ENCODE data around the gene RAB10. TPM values are rescaled to one million over a fixed set of nuclear protein-coding genes. Genes with fewer than 3 reads are reported as not detected.
A peak's percentile ranks its signal among the peaks of the same experiment; 100 is the strongest.
"Not testable (repeated sequence)": the region's sequence is repeated elsewhere in the genome, so short reads cannot be mapped to it uniquely, and the experiment has no call there.

The RAB10 gene
- total RNA-seq, 2 donors from 2014 or later: 118 to 139 TPM

GRCh38 chr2:26020231-26020640 is 13.6 kb upstream of the RAB10 start:
- Histone ChIP-seq H3K4me3 (no peak overlapping the region), H3K27ac (no peak overlapping the region), H3K36me3 (no peaks in the 10 kb centered on the region), H3K9me3 (no peaks in the 10 kb centered on the region), H3K4me1 (replicated peaks) (no peaks in the 10 kb centered on the region), H3K27me3 (replicated peaks; ENCODE audit: insufficient read depth) (no peaks in the 10 kb centered on the region)
- no peak for DNase-seq (ENCODE audit: low spot score)
- WGBS: 78% methylated on average over 4 of the region's 4 CpGs
- intact Hi-C loops (cut with DNase I): no loop called here
- no peak for TF ChIP-seq CTCF (IDR thresholded peaks at IDR 0.05)
- no peak for TF ChIP-seq POLR2A (IDR thresholded peaks at IDR 0.05)
- TF ChIP-seq POLR2AphosphoS5 (IDR thresholded peaks at IDR 0.05): no peak

DNA sequence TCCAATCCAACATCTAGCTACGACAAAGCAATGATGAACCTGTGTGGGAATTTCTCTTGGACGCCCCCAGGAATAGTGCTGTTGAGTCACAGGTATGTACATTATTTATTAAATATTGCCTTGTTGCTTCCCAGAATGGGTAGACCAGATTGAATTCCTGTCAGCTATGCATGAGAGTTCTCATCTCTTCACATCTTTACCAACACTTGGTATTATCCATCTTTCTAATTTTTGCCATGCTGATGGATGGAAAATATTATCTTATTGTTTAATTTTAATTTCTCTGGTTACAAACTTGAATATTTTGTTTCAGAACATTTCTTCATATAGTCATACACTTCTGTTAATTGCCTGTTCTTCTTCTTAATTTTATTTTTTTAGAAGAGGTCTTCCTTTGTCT is 9.6 kb upstream of the RAB10 start:
- TF ChIP-seq POLR2AphosphoS5 (IDR thresholded peaks at IDR 0.05) (no peak), POLR2A (IDR thresholded peaks at IDR 0.05) (no peak), CTCF (IDR thresholded peaks at IDR 0.05) (no peak)
- 95% methylated on average over 2 of the region's 2 CpGs for WGBS
- Histone ChIP-seq H3K27me3 (replicated peaks; ENCODE audit: insufficient read depth) (no peaks in the 10 kb centered on the region), H3K9me3 (no peaks in the 10 kb centered on the region), H3K36me3 (no peaks in the 10 kb centered on the region), H3K27ac (no peak overlapping the region), H3K4me3 (no peak overlapping the region), H3K4me1 (replicated peaks) (no peaks in the 10 kb centered on the region)
- DNase-seq (ENCODE audit: low spot score): no peak
- intact Hi-C loops (cut with DNase I): no loop called here

DNA sequence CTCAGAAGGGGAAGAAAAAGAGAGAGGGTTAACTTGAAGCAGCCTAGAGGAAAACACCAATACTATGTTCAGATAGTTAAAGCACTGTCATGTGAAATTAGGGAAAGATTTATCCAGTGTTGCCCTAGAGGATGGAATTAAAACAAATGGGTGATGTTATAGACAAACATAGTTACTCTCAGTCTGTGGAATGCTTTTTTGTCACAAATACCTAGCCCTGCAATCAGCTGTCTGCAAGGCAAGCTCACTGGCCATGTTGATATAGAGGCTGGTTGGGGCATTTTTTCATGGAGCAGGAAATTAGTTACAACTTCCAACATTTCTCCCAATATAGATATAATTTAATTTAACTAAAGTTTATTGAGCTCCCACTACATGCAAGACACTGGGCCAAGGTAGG is 8.4 kb upstream of the RAB10 start:
- no peaks in the 10 kb centered on the region for H3K4me1 ChIP-seq (replicated peaks)
- no peak for DNase-seq (ENCODE audit: low spot score)
- intact Hi-C loops (cut with DNase I): no loop called here
- no peaks in the 10 kb centered on the region for H3K9me3 ChIP-seq
- no peaks in the 10 kb centered on the region for H3K27me3 ChIP-seq (replicated peaks; ENCODE audit: insufficient read depth)
- H3K36me3 ChIP-seq: no peaks in the 10 kb centered on the region
- no peak overlapping the region for H3K27ac ChIP-seq
- TF ChIP-seq POLR2AphosphoS5 (IDR thresholded peaks at IDR 0.05) (no peak), CTCF (IDR thresholded peaks at IDR 0.05) (no peak), POLR2A (IDR thresholded peaks at IDR 0.05) (no peak)
- no peak overlapping the region for H3K4me3 ChIP-seq

GRCh38 chr2:26028083-26028482 is 5.8 kb upstream of the RAB10 start:
- intact Hi-C loops (cut with DNase I); H3K27me3 ChIP-seq (replicated peaks; ENCODE audit: insufficient read depth); H3K36me3 ChIP-seq; H3K9me3 ChIP-seq; H3K27ac ChIP-seq; H3K4me1 ChIP-seq (replicated peaks); H3K4me3 ChIP-seq; DNase-seq (ENCODE audit: low spot score): not testable (repeated sequence)
- WGBS: 92% methylated on average over 16 of the region's 16 CpGs

GRCh38 chr2:26032586-26033269 is 1.2 kb upstream of the RAB10 start:
- H3K27me3 ChIP-seq (replicated peaks; ENCODE audit: insufficient read depth); H3K4me1 ChIP-seq (replicated peaks); H3K9me3 ChIP-seq; DNase-seq (ENCODE audit: low spot score); intact Hi-C loops (cut with DNase I); H3K36me3 ChIP-seq: not testable (repeated sequence)
- WGBS: 31% methylated on average over 24 of the region's 24 CpGs
- Histone ChIP-seq H3K27ac (peak overlapping the region; percentile 96 to 98), H3K4me3 (peak overlapping the region; percentile 64 to 92)

DNA sequence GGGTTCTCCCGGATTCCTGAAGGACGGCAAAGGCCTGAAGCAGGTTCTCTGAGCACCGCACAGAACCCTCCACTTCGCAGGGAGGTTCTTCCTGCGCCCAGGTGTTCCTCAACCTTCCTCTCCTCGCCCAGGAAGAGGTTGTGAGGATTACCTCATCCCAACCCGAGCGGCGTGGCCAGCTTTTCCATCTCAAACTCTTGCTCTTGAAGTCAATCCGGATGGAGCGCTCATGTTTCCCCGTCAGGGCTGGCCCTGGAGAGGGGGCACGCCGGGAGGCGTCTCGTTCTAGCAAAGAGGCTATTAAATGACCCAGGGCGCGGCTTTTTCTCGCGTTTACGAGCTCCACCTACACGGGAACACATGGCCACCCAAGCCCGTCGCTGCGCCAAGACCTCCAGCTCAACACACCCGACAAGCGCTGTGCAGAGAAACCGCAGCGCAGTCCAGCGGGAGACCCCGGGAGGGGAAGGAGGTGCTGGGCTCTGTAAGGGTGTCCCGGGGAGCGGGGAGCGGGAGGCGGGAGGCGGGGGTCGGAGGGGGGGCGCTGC is 540 bp upstream of the RAB10 start:
- intact Hi-C loops (cut with DNase I): no loop called here
- H3K27ac ChIP-seq: peak overlapping the region; percentile 96 to 98
- no peaks in the 10 kb centered on the region for H3K9me3 ChIP-seq
- no peak for TF ChIP-seq POLR2A (IDR thresholded peaks at IDR 0.05)
- TF ChIP-seq CTCF (IDR thresholded peaks at IDR 0.05): no peak
- peak; percentile 40 for TF ChIP-seq POLR2AphosphoS5 (IDR thresholded peaks at IDR 0.05)
- H3K36me3 ChIP-seq: no peaks in the 10 kb centered on the region
- DNase-seq (ENCODE audit: low spot score): peak; percentile 72
- no peaks in the 10 kb centered on the region for H3K27me3 ChIP-seq (replicated peaks; ENCODE audit: insufficient read depth)
- peaks cover 3% of the 10 kb centered on the region for H3K4me1 ChIP-seq (replicated peaks)
- under 1% methylated on average over 37 of the region's 38 CpGs for WGBS
- peak overlapping the region; percentile 64 to 92 for H3K4me3 ChIP-seq

Data from prostate gland (tissue), 2 donors.